Measurements from ENCODE around the gene ITGA2B.

The ITGA2B gene

DNA sequence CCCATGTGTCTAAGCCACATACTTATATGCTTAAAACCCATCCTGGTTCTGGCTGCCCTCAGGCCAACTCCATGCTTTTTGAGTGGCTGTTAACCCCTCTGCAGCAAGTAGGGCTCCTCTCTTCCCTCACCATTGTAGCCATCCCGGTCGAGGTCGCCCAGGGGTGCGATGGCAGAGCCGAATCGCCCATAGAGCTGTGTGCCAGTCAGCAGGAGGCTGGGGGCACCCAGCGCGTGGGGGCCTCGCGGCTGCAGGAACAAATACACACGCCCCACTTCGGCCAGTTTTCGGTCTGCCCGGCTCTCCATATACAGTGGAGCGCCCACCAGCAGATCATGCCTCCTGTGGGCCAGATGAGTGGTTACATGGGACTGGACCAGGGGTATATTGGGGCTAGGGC, 6.1 kb downstream of the ITGA2B start:
- no peak overlapping the region for H3K4me3 ChIP-seq (ENCODE audit: low read depth, low read length)
- no peaks in the 10 kb centered on the region for H3K27me3 ChIP-seq (ENCODE audit: insufficient read depth, low read depth, severe bottlenecking)
- peaks cover 17% of the 10 kb centered on the region for H3K9me3 ChIP-seq (ENCODE audit: severe bottlenecking)
- TF ChIP-seq, protein P1, sequence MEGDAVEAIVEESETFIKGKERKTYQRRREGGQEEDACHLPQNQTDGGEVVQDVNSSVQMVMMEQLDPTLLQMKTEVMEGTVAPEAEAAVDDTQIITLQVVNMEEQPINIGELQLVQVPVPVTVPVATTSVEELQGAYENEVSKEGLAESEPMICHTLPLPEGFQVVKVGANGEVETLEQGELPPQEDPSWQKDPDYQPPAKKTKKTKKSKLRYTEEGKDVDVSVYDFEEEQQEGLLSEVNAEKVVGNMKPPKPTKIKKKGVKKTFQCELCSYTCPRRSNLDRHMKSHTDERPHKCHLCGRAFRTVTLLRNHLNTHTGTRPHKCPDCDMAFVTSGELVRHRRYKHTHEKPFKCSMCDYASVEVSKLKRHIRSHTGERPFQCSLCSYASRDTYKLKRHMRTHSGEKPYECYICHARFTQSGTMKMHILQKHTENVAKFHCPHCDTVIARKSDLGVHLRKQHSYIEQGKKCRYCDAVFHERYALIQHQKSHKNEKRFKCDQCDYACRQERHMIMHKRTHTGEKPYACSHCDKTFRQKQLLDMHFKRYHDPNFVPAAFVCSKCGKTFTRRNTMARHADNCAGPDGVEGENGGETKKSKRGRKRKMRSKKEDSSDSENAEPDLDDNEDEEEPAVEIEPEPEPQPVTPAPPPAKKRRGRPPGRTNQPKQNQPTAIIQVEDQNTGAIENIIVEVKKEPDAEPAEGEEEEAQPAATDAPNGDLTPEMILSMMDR (IDR thresholded peaks at IDR 0.05; ENCODE audit: low read depth, low read length), result no peak
- H3K27ac ChIP-seq, result no peak overlapping the region
- DNase-seq, result no peak
- H3K36me3 ChIP-seq, result no peaks in the 10 kb centered on the region

DNA sequence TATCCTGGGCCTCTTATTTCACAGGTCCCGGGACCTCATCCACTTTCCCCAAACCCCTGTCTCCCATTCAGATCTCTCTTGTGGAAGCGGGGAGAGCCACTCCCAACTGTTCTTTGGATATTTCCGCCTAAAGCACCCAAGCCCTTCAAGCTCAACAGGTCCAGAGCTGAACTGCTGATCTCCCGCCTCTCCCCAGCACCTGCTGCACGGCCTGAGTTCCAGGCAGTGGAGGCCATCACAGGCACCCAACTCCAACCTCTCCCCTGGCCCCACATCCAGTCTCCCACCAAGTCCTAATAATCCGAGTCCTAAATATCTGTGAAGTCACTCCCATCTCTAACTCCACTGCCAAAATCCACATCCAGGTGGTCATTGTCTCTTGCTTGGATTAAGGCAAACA, 6.5 kb downstream of the ITGA2B start:
- no peak overlapping the region for H3K4me3 ChIP-seq (ENCODE audit: low read depth, low read length)
- H3K36me3 ChIP-seq, result no peaks in the 10 kb centered on the region
- peaks cover 17% of the 10 kb centered on the region for H3K9me3 ChIP-seq (ENCODE audit: severe bottlenecking)
- TF ChIP-seq, protein P1 (IDR thresholded peaks at IDR 0.05; ENCODE audit: low read depth, low read length), result no peak
- no peak overlapping the region for H3K27ac ChIP-seq
- H3K27me3 ChIP-seq (ENCODE audit: insufficient read depth, low read depth, severe bottlenecking), result no peaks in the 10 kb centered on the region
- DNase-seq, result no peak

DNA sequence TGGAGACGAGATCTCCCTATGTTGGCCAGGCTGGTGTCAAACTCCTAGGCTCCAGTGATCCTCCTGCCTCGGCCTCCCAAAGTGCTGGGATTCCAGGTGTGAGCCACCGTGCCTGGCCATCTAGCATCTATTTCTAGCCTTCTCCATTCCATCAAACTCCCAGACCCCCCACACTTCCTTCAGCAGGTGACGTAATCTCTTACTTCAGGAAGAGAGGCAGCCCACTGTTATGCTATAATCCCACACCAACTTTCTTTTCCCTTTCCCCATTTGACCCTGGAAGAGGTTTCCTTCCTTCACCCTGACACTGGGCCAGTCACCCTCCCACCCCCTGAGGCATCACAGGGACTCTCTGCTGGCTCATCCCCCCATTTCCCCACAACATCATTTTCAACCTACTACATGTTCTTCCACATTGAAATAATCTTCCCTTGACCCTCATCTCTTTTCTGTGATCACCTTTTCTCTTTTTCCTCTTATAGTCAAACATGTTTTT, 7.6 kb downstream of the ITGA2B start:
- Histone ChIP-seq H3K27ac (no peak overlapping the region), H3K27me3 (ENCODE audit: insufficient read depth, low read depth, severe bottlenecking) (no peaks in the 10 kb centered on the region), H3K9me3 (ENCODE audit: severe bottlenecking) (peaks cover 17% of the 10 kb centered on the region), H3K4me3 (ENCODE audit: low read depth, low read length) (no peak overlapping the region), H3K36me3 (no peaks in the 10 kb centered on the region)
- TF ChIP-seq, protein P1 (IDR thresholded peaks at IDR 0.05; ENCODE audit: low read depth, low read length), result no peak
- no peak for DNase-seq

DNA sequence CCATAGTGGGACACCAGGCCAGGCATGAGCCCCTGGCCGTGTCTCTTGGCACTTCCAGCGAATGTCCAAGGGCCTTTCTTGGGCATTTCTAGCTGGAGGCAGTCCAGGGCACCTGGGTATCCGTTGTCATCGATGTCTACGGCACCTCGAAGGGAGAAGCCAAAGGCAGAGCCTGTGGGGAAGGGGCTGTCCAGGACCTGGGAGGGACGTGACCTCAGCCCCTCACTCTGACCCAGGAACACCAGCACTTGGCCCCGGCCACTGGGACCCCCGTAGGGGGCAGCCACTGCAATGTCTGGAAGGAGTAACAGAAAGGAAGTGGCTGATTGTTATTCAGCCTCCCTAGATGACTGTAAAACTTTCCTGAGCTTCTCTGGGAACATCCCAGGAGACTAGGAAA, 8.7 kb downstream of the ITGA2B start:
- Histone ChIP-seq H3K27ac (no peak overlapping the region), H3K9me3 (ENCODE audit: severe bottlenecking) (peaks cover 15% of the 10 kb centered on the region), H3K36me3 (no peaks in the 10 kb centered on the region), H3K4me3 (ENCODE audit: low read depth, low read length) (no peak overlapping the region), H3K27me3 (ENCODE audit: insufficient read depth, low read depth, severe bottlenecking) (no peaks in the 10 kb centered on the region)
- TF ChIP-seq, protein P1 (IDR thresholded peaks at IDR 0.05; ENCODE audit: low read depth, low read length), result no peak
- no peak for DNase-seq

DNA sequence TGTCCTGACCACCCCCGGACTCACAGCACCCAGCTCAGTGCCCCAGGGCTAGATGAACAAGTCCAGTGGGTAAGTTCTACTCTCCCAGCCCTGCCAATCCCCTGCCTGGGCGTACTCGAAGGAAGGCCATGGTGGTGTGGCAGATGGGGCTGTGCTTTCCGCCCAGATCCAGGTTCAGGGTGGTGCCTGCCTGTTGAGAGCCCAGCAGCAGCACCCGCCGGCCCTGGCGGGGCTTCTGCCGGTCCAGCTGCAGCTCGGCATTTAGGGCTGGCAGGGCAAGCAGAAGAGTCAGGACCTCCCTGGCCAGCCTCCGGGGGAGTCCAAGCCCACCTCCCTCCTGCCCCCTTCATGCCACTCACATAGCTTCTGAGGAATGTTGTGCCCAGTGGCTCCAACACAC, 9.6 kb downstream of the ITGA2B start:
- no peak overlapping the region for H3K27ac ChIP-seq
- no peaks in the 10 kb centered on the region for H3K36me3 ChIP-seq
- TF ChIP-seq, protein P1 (IDR thresholded peaks at IDR 0.05; ENCODE audit: low read depth, low read length), result no peak
- no peak overlapping the region for H3K4me3 ChIP-seq (ENCODE audit: low read depth, low read length)
- no peaks in the 10 kb centered on the region for H3K27me3 ChIP-seq (ENCODE audit: insufficient read depth, low read depth, severe bottlenecking)
- no peak for DNase-seq
- peaks cover 12% of the 10 kb centered on the region for H3K9me3 ChIP-seq (ENCODE audit: severe bottlenecking)

DNA sequence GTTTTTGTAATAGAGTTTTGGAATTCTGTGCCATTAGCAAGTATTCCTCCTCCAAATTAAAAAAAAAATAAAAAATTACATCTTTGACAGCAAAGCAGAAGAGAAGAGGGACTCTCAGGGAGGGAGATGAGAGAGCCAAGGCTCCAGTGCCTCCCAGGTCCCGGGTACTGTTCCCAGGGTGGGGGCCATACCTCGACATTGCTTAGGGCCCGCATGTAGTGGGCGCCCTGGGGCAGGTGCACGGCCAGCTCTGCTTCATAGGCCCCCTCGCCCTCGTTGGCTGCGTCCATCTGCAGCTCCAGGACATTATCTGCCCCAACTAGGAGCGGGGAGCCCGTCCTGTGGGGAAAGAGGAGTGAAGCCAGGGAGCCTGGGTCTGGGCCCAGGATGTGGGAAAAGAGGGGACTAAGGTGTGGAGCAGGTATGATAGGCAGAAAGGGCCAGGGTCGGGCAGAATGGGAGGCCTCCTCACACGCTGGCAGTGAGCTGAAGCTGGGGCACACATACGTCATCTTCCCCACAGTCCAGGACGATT, 11.2 kb downstream of the ITGA2B start:
- TF ChIP-seq, protein P1 (IDR thresholded peaks at IDR 0.05; ENCODE audit: low read depth, low read length), result no peak
- DNase-seq, result no peak
- no peak overlapping the region for H3K27ac ChIP-seq
- peaks cover under 1% of the 10 kb centered on the region for H3K9me3 ChIP-seq (ENCODE audit: severe bottlenecking)
- no peak overlapping the region for H3K4me3 ChIP-seq (ENCODE audit: low read depth, low read length)
- no peaks in the 10 kb centered on the region for H3K27me3 ChIP-seq (ENCODE audit: insufficient read depth, low read depth, severe bottlenecking)
- no peaks in the 10 kb centered on the region for H3K36me3 ChIP-seq
